ENCODE data around the gene SMOC2. TPM values are rescaled to one million over a fixed set of nuclear protein-coding genes. Genes with fewer than 3 reads are reported as not detected.

Gene SMOC2
- total RNA-seq, 8 experiments from 2014 or later = 0.15 to 31.4 (median 0.94) TPM; not detected in 2

- Histone ChIP-seq H3K4me3 (no peak overlapping the region), H3K4me1 (replicated peaks in 1 of 2) (peaks cover 28 to 30% of the 10 kb centered on the region in 2 donors), H3K27ac (no peak overlapping the region)
- 0 to 89% (median 58%) methylated on average over 3 to 11 of the region's 19 CpGs; no CpG with 5 or more reads in 1 of the 10 experiments for WGBS, 10 experiments
- in situ Hi-C loops (cut with MboI; ENCODE audit: low pct_unique_long_range_greater_than_20kb in 2 of 9, low sequenced_read_pairs in 9 of 9, unreplicated experiment in 9 of 9) = no loop called here
- ATAC-seq (replicated peaks in 6 of 8) = peak in 5 of 8 experiments; percentile 10 to 62 (median 57)
Measured at GRCh38 chr6:168417679-168418557, 23.1 kb upstream of the SMOC2 start.

GRCh38 chr6:168418711-168419121, 22.3 kb upstream of the SMOC2 start:
- ATAC-seq (replicated peaks in 6 of 8) = peak in 5 of 8 experiments; percentile 77 to 97 (median 93)
- in situ Hi-C loops (cut with MboI; ENCODE audit: low pct_unique_long_range_greater_than_20kb in 2 of 9, low sequenced_read_pairs in 9 of 9, unreplicated experiment in 9 of 9) = no loop called here
- H3K4me1 ChIP-seq (replicated peaks in 1 of 2) = peaks cover 28 to 30% of the 10 kb centered on the region in 2 donors
- 0 to 80% (median 31%) methylated on average over 1 to 6 of the region's 7 CpGs; no CpG with 5 or more reads in 2 of the 10 experiments for WGBS, 10 experiments
- no peak overlapping the region for H3K27ac ChIP-seq
- H3K4me3 ChIP-seq = no peak overlapping the region

GRCh38 chr6:168419569-168419968, 21.4 kb upstream of the SMOC2 start:
- Histone ChIP-seq H3K4me1 (replicated peaks in 1 of 2) (peaks cover 28 to 30% of the 10 kb centered on the region in 2 donors), H3K27ac (no peak overlapping the region), H3K4me3 (no peak overlapping the region)
- ATAC-seq (replicated peaks in 6 of 8) = no peak
- 64 to 80% (median 76%) methylated on average over 2 to 7 of the region's 9 CpGs; no CpG with 5 or more reads in 7 of the 10 experiments for WGBS, 10 experiments
- in situ Hi-C loops (cut with MboI; ENCODE audit: low pct_unique_long_range_greater_than_20kb in 2 of 9, low sequenced_read_pairs in 9 of 9, unreplicated experiment in 9 of 9) = no loop called here

GRCh38 chr6:168420084-168420483, 20.9 kb upstream of the SMOC2 start:
- in situ Hi-C loops (cut with MboI; ENCODE audit: low pct_unique_long_range_greater_than_20kb in 2 of 9, low sequenced_read_pairs in 9 of 9, unreplicated experiment in 9 of 9) = no loop called here
- 7 to 100% (median 82%) methylated on average over 1 to 5 of the region's 9 CpGs; no CpG with 5 or more reads in 3 of the 10 experiments for WGBS, 10 experiments
- no peak for ATAC-seq (replicated peaks in 6 of 8)
- Histone ChIP-seq H3K4me3 (no peak overlapping the region), H3K27ac (no peak overlapping the region), H3K4me1 (replicated peaks in 1 of 2) (peaks cover 27 to 28% of the 10 kb centered on the region in 2 donors)

- Histone ChIP-seq H3K27ac (no peak overlapping the region), H3K4me1 (replicated peaks in 1 of 2) (peaks cover 24 to 28% of the 10 kb centered on the region in 2 donors), H3K4me3 (no peak overlapping the region)
- WGBS, 10 experiments = 7 to 100% (median 80%) methylated on average over 1 to 7 of the region's 13 CpGs; no CpG with 5 or more reads in 1 of the 10 experiments
- in situ Hi-C loops (cut with MboI; ENCODE audit: low pct_unique_long_range_greater_than_20kb in 2 of 9, low sequenced_read_pairs in 9 of 9, unreplicated experiment in 9 of 9) = no loop called here
- no peak for ATAC-seq (replicated peaks in 6 of 8)
Measured at GRCh38 chr6:168420706-168421105, 20.3 kb upstream of the SMOC2 start.

- 27 to 100% (median 79%) methylated on average over 2 to 7 of the region's 8 CpGs; no CpG with 5 or more reads in 2 of the 10 experiments for WGBS, 10 experiments
- no peak overlapping the region for H3K27ac ChIP-seq
- no peak for ATAC-seq (replicated peaks in 6 of 8)
- no peak overlapping the region for H3K4me3 ChIP-seq
- in situ Hi-C loops (cut with MboI; ENCODE audit: low pct_unique_long_range_greater_than_20kb in 2 of 9, low sequenced_read_pairs in 9 of 9, unreplicated experiment in 9 of 9) = no loop called here
- no peaks in the 10 kb centered on the region for H3K4me1 ChIP-seq (replicated peaks in 1 of 2)
Measured at GRCh38 chr6:168427184-168427583, 13.8 kb upstream of the SMOC2 start.

GRCh38 chr6:168428052-168428826, 12.7 kb upstream of the SMOC2 start:
- WGBS, 10 experiments = 20 to 93% (median 65%) methylated on average over 1 to 12 of the region's 14 CpGs; no CpG with 5 or more reads in 4 of the 10 experiments

GRCh38 chr6:168428863-168429262, 12.1 kb upstream of the SMOC2 start:
- in situ Hi-C loops (cut with MboI; ENCODE audit: low pct_unique_long_range_greater_than_20kb in 2 of 9, low sequenced_read_pairs in 9 of 9, unreplicated experiment in 9 of 9) = no loop called here
- Histone ChIP-seq H3K4me3 (no peak overlapping the region), H3K27ac (no peak overlapping the region), H3K4me1 (replicated peaks in 1 of 2) (no peaks in the 10 kb centered on the region)
- ATAC-seq (replicated peaks in 6 of 8) = no peak
- 0 to 100% methylated on average over 1 of the region's 1 CpG; no CpG with 5 or more reads in 8 of the 10 experiments for WGBS, 10 experiments

More at GRCh38 chr6:168428052-168428826, 12.7 kb upstream of the SMOC2 start:
- in situ Hi-C loops (cut with MboI; ENCODE audit: low pct_unique_long_range_greater_than_20kb in 2 of 9, low sequenced_read_pairs in 9 of 9, unreplicated experiment in 9 of 9) = no loop called here
- ATAC-seq (replicated peaks in 6 of 8) = peak in 1 of 8 experiments; percentile 48
- no peak overlapping the region for H3K4me3 ChIP-seq
- H3K27ac ChIP-seq = no peak overlapping the region
- no peaks in the 10 kb centered on the region for H3K4me1 ChIP-seq (replicated peaks in 1 of 2)

GRCh38 chr6:168432196-168432595, 8.8 kb upstream of the SMOC2 start:
- in situ Hi-C loops (cut with MboI; ENCODE audit: low pct_unique_long_range_greater_than_20kb in 2 of 9, low sequenced_read_pairs in 9 of 9, unreplicated experiment in 9 of 9) = no loop called here
- H3K4me3 ChIP-seq = no peak overlapping the region
- peaks cover 6 to 12% of the 10 kb centered on the region in 2 donors for H3K4me1 ChIP-seq (replicated peaks in 1 of 2)
- no peak for ATAC-seq (replicated peaks in 6 of 8)
- 0 to 100% (median 76%) methylated on average over 1 to 5 of the region's 9 CpGs; no CpG with 5 or more reads in 3 of the 10 experiments for WGBS, 10 experiments
- H3K27ac ChIP-seq = no peak overlapping the region

GRCh38 chr6:168433898-168434297, 7.1 kb upstream of the SMOC2 start:
- ATAC-seq (replicated peaks in 6 of 8) = peak in 1 of 8 experiments; percentile 7
- in situ Hi-C loops (cut with MboI; ENCODE audit: low pct_unique_long_range_greater_than_20kb in 2 of 9, low sequenced_read_pairs in 9 of 9, unreplicated experiment in 9 of 9) = no loop called here

GRCh38 chr6:168434505-168434904, 6.5 kb upstream of the SMOC2 start:
- in situ Hi-C loops (cut with MboI; ENCODE audit: low pct_unique_long_range_greater_than_20kb in 2 of 9, low sequenced_read_pairs in 9 of 9, unreplicated experiment in 9 of 9) = no loop called here
- whole genome bisulfite sequencing, 10 experiments = 14 to 77% (median 56%) methylated on average over 2 to 6 of the region's 6 CpGs; no CpG with 5 or more reads in 1 of the 10 experiments
- ATAC-seq (replicated peaks in 6 of 8) = peak in 5 of 8 experiments; percentile 37 to 77 (median 52)
- Histone ChIP-seq H3K27ac (no peak overlapping the region), H3K4me3 (no peak overlapping the region), H3K4me1 (replicated peaks in 1 of 2) (peaks cover 6 to 12% of the 10 kb centered on the region in 2 donors)

More at GRCh38 chr6:168433898-168434297, 7.1 kb upstream of the SMOC2 start:
- Histone ChIP-seq H3K4me3 (no peak overlapping the region), H3K27ac (no peak overlapping the region), H3K4me1 (replicated peaks in 1 of 2) (peaks cover 6 to 12% of the 10 kb centered on the region in 2 donors)
- 42 to 100% (median 83%) methylated on average over 1 to 7 of the region's 8 CpGs; no CpG with 5 or more reads in 1 of the 10 experiments for WGBS, 10 experiments

GRCh38 chr6:168437751-168438150, 3.2 kb upstream of the SMOC2 start:
- Histone ChIP-seq H3K27ac (no peak overlapping the region), H3K4me1 (replicated peaks in 1 of 2) (peaks cover 18 to 22% of the 10 kb centered on the region in 2 donors), H3K4me3 (no peak overlapping the region)
- 0 to 100% (median 86%) methylated on average over 1 to 8 of the region's 9 CpGs; no CpG with 5 or more reads in 2 of the 10 experiments for WGBS, 10 experiments
- in situ Hi-C loops (cut with MboI; ENCODE audit: low pct_unique_long_range_greater_than_20kb in 2 of 9, low sequenced_read_pairs in 9 of 9, unreplicated experiment in 9 of 9) = no loop called here
- no peak for ATAC-seq (replicated peaks in 6 of 8)
